IMR-90 (cell line): ENCODE data around the gene KCNMA1.

ENCODE experiments used
- BHLHE40 ChIP-seq: fragments of 150-350 bp; IDR thresholded peaks from 2 replicates; pipeline ENCODE4 v1.6.1; 2016; ENCODE audit warnings: mild to moderate bottlenecking, low read depth, low read length
- CEBPB ChIP-seq: IDR thresholded peaks from 2 replicates; pipeline ENCODE4 v1.6.1; 2012; ENCODE audit warnings: low read depth, low read length, improper control_type of control experiment
- CHD1 ChIP-seq: IDR thresholded peaks from 2 replicates; pipeline ENCODE4 v1.6.1; 2012; ENCODE audit warnings: low read depth, low read length, improper control_type of control experiment
- CTCF ChIP-seq: conservative IDR thresholded peaks from 2 replicates; pipeline ENCODE4 v1.5.1; 2012; ENCODE audit warnings: mild to moderate bottlenecking, low read depth, low read length, improper control_type of control experiment
- ELK1 ChIP-seq: fragments of 150-350 bp; IDR thresholded peaks from 2 replicates; pipeline ENCODE4 v1.6.1; 2016; ENCODE audit warnings: low read depth, mild to moderate bottlenecking, low read length, moderate library complexity, borderline replicate concordance
- FOS ChIP-seq: fragments of 150-350 bp; IDR thresholded peaks from 2 replicates; pipeline ENCODE4 v1.6.1; 2016; ENCODE audit warnings: low read depth, low read length
- MAFK ChIP-seq: IDR thresholded peaks from 2 replicates; pipeline ENCODE4 v1.6.1; 2012; ENCODE audit warnings: low read depth, low read length, improper control_type of control experiment
- MAZ ChIP-seq: IDR thresholded peaks from 2 replicates; pipeline ENCODE4 v1.6.1; 2012; ENCODE audit warnings: low read depth, mild to moderate bottlenecking, low read length, improper control_type of control experiment, moderate library complexity, borderline replicate concordance
- MXI1 ChIP-seq: IDR thresholded peaks from 2 replicates; pipeline ENCODE4 v1.6.1; 2012; ENCODE audit warnings: low read depth, mild to moderate bottlenecking, low read length, moderate library complexity, borderline replicate concordance
- POLR2A ChIP-seq: IDR thresholded peaks from 2 replicates; pipeline ENCODE4 v1.6.1; 2012; ENCODE audit warnings: mild to moderate bottlenecking, low read depth, low read length
- RAD21 ChIP-seq: IDR thresholded peaks from 2 replicates; pipeline ENCODE4 v1.6.1; 2012; ENCODE audit warnings: low read length, improper control_type of control experiment
- RFX5 ChIP-seq: IDR thresholded peaks from 2 replicates; pipeline ENCODE4 v1.8.0; 2012; ENCODE audit warnings: low read depth, mild to moderate bottlenecking, low read length, moderate library complexity
- SMC3 ChIP-seq: fragments of 150-350 bp; IDR thresholded peaks from 2 replicates; pipeline ENCODE4 v1.6.1; 2016; ENCODE audit warnings: low read depth, mild to moderate bottlenecking, antibody characterized with exemption, low read length, moderate library complexity
- USF2 ChIP-seq: fragments of 150-350 bp; IDR thresholded peaks from 2 replicates; pipeline ENCODE4 v1.6.1; 2017; ENCODE audit warnings: mild to moderate bottlenecking, antibody characterized with exemption, low read length, low read depth

GRCh38 chr10:76874896-76875295, 762.7 kb downstream of the KCNMA1 start:
- TF ChIP-seq CTCF, result no peak
- TF ChIP-seq POLR2A, result no peak
- no peak for TF ChIP-seq CEBPB
- no peak for TF ChIP-seq RAD21
- no peak for TF ChIP-seq MAZ
- no peak for TF ChIP-seq SMC3
- no peak for TF ChIP-seq BHLHE40
- TF ChIP-seq MXI1, result no peak
- no peak for TF ChIP-seq RFX5
- TF ChIP-seq FOS, result no peak
- TF ChIP-seq MAFK, result no peak
- no peak for TF ChIP-seq USF2
- TF ChIP-seq ELK1, result no peak
- TF ChIP-seq CHD1, result no peak
